Stimulated activated CD4-positive, alpha-beta T cell treated with anti-CD3 and anti-CD28 coated beads, Interleukin-1b, Interleukin-23, amount 100 ng/mL, for 4 hours (primary cell): Measurements from ENCODE around the gene DHCR24.

Experiments
- DNase-seq, 2 donors: peaks; one replicate each; pipeline ENCODE4 v3.0.0-alpha.2; 2020; ENCODE audit warnings: low read depth in 2 of 2

DHCR24 gene

DNA sequence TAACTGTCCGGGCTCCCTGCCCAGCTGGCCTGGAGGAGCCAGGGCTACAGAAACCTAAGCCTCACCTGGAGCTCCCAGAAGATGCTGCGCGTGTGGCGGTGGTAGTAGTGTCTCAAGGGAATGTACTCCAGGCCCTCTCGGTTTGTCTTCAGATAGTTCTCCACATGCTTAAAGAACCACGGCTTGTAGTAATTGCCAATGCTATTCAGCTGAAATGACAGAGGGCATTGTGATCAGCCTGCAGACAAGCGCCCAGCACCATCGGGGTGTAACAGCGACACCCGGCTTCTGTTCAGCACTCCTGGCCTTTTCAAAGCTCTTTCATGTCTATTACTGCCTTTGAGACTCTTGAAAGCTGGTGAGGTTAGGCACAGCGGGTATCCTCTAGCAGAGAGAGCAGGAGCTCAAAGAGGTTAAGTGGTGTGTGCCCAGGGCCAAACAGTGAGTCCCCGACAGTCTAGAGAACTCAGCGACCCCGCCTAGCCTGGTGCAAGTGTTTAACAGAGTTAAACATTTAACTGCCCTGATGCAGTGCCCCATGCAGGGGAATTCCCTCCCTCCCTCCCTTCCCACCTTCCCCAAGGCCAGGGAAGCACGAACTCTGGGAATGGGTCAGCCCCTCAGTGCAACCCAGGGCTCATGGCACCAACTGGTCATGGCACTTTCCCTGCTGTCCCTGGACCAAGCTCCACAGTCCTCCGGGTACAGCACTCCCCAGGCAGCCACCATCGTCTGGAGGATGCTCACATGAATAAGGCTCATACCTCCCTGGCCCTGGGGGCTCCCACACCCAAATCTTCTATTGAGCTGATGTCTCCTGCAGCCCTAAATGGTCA is 21.5 kb downstream of the DHCR24 start:
- no peak for DNase-seq

GRCh38 chr1:54864460-54865208 is 22.4 kb downstream of the DHCR24 start:
- no peak for DNase-seq

- DNase-seq: no peak
Measured at GRCh38 chr1:54863267-54863665, 23.7 kb downstream of the DHCR24 start.

- no peak for DNase-seq
Measured at GRCh38 chr1:54861070-54861761, 25.8 kb downstream of the DHCR24 start.

GRCh38 chr1:54859700-54860391 is 27.1 kb downstream of the DHCR24 start:
- no peak for DNase-seq

GRCh38 chr1:54857746-54858561 is 29.0 kb downstream of the DHCR24 start:
- no peak for DNase-seq

DNA sequence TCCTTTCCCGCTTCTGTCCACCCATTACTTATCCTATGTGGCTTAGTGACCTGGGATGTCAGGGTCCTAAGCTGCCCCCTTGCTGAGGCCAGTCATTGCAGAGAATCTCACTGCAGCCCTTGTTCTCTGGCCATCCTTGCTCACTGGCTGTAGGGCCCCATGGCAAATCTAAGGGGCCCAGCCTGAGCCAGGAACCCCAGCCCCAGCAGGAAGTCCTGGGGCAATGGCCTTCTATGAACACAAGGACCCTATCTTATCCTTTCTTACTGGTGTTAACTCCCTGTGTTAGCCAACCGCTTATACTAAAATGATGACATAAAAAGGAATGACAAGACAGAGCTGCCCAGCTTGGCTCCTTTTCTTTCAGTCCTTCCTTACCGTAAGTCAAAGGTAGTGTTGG is 29.9 kb downstream of the DHCR24 start:
- DNase-seq: no peak

DNA sequence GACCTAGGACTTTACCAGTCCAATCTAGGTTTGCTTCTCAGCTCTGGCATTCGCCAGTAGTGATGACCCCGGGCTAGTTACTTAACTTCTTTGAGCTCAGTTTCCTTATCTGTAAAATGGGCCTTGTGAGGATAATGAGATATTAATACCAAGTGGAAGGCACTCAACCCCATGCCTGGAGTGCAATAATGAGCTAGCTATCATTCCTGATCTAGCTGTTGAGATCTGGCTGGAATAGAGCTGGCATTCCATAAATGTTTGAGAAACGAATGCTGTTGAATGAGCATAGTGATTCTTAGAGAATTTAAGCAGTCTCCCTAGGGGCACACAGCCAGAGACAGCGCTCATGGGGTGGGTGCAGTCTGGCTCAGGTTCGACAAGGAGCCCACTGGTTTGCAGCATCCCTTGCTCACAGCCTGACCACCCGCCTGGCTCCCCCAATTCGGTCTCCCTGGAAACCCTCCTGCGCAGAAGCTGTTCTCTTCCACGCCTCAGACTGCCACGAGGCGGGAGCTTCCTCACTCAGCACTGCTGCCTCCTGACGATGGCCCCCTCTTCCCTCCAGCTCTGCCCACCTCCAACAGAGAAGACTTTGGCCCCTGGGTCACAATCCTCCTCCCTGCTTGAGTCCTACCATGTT is 32.5 kb downstream of the DHCR24 start:
- no peak for DNase-seq

GRCh38 chr1:54853793-54854370 is 33.1 kb downstream of the DHCR24 start:
- no peak for DNase-seq

DNA sequence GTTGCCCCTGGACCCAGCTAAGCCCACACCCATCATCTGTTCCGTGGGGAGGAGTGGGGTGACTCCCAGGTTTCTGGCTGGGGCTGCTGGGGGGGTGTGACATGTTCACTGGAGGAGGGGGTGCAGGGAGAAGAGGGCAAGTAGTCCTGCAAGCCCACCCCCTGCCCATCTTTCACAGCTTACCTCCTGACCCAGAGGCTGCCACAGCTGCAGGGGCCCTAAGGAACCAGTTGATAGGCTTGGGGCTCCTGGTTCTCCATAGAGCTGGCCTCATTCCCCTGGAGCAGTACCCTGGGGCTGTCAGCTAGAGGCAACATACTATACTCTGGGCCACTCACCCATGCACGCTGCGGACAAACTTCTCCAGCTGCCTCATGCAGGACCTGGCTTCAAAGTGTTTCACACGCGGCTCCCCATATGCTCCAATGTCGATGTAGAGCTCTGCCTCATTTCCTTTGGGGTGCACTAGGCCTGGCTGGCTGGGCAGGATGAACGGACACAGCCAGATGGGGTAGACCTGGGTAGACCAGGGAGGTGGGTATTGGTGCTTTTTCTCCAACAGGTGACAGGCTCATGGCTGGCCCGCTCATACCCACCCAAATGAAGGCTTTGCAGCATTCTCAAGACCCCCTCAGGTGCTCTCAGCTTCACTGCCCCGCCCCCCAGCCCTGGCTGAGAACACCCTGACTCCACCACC is 33.8 kb downstream of the DHCR24 start:
- no peak for DNase-seq

DNA sequence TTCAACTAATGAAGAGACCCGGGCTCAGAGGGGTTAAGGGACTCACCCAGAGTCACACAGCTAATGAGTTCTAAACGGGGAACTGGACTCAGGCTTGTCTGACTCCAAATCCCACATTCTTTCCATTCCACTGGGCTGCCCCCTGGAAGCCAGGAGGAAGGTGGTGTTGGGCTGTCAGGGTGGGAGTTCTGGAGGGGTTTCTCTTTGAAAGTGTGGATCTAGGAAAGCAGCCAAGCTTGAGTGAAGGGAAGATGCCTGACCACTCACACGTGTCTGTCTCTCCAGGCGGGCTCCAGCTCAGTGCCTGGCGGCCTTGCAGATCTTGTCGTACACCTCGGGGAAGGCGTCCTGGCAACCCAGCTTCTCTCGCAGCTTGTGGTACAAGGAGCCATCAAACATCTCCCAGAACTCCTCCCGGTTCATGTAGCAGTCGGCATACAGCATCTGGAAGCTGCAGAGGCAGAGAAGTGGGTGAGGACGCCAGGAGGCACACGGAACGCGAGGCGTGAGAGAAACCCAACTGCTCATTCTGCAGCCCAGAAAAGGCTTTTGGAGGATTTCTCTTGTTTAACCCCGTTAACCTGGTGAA is 35.0 kb downstream of the DHCR24 start:
- no peak for DNase-seq

DNA sequence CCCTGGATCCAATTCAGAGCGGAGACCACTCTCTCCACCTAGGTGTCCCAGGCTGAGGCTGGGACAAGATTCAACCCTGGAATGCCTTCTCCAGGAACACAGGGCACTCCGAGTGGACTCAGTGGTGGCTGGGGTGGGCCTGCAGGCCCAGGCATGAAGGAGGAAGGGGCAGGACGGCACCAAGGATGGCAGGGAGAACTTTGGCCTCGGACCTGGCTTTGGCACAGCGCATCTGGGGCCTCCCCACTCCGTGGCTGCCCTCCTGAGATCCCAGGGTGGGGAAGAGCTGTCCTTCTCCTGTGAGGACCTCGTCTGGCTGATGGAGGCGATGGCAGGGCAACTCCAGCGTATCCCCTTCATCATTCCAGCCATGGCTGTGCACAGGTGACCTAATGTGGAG is 35.6 kb downstream of the DHCR24 start:
- DNase-seq: no peak

DNA sequence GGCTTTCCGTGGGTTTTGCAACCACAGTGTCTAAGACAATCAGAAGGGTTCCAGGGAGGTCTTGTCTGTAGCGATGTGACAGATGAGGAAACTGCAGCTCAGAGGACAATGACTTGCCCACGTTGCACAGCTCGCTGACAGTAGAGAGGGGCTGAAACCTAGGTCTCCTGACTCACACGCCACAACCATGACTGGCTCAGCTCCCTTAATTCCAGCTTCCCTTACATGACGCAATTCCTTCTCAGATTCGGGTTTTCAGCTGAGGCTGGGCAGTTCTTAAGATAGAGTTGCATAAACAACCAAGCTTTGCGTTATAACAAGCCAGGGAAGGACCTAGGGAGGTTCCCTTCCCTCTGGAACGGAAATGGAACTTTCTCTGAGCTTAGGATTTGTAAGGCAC is 36.3 kb downstream of the DHCR24 start:
- no peak for DNase-seq

- DNase-seq: no peak
Measured at GRCh38 chr1:54850069-54850730, 36.8 kb downstream of the DHCR24 start.

- no peak for DNase-seq
Measured at GRCh38 chr1:54849219-54850068, 37.6 kb downstream of the DHCR24 start.

DNA sequence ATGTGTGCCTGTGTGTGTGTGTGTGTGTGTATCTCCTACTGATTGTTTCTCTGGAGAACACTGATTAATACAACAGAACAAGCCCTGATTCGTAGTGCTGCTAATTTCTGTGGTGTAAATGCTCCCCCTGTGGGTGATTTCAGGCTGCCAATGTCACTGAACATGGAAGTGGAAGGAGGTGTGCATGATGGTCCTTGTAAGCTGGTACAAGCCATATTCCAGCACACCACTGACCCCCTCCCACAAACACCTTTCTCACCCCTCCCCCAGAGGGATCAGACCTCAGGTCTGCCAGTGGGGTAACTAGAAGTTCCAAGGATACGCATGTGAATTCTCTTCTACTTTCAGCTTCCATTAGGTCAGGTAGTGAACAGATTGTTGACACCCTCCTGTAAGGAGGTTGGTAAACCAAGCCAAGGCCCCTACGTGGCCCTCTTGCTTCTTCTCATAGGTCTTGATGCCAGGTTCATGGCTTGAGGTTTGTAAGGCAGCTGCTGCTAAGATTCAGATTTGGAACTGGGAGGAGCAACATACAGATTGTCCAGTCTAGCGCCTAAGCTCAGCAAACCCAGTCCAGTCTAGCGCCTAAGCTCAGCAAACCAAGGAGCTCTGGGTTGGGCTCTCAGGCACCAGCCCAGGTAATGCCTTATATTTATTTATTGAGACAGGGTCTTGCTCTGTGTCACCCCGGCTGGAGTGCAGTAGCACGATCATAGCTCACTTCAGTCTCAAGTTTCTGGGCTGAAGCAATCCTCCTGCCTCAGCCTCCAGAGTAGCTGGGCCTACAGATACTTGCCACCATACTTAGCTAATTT is 38.7 kb downstream of the DHCR24 start:
- no peak for DNase-seq
